VCaP (cell line): ENCODE measurements around the gene B3GAT2.

Experiments
- H3K27ac ChIP-seq: fragments of 450-650 bp; 2 replicates; pipeline ENCODE4 v1.5.1; 2017
- CTCF ChIP-seq: fragments of 450-650 bp; conservative IDR thresholded peaks from 2 replicates; pipeline ENCODE4 v1.5.1; 2017; ENCODE audit warnings: mild to moderate bottlenecking, moderate library complexity

B3GAT2 gene

GRCh38 chr6:70842541-70842940, 114.3 kb downstream of the B3GAT2 start:
- TF ChIP-seq CTCF, result no peak
- no peak overlapping the region for H3K27ac ChIP-seq

- no peak for TF ChIP-seq CTCF
- H3K27ac ChIP-seq, result no peak overlapping the region
These were observed 115.7 kb downstream of the B3GAT2 start for GRCh38 chr6:70841112-70841511.

GRCh38 chr6:70839286-70840266, 117.3 kb downstream of the B3GAT2 start:
- TF ChIP-seq CTCF, result no peak
- H3K27ac ChIP-seq, result no peak overlapping the region

- TF ChIP-seq CTCF, result no peak
- H3K27ac ChIP-seq, result no peak overlapping the region
These were observed 118.0 kb downstream of the B3GAT2 start for GRCh38 chr6:70838907-70839285.

GRCh38 chr6:70834520-70834919, 122.3 kb downstream of the B3GAT2 start:
- TF ChIP-seq CTCF, result no peak
- H3K27ac ChIP-seq, result no peak overlapping the region

- TF ChIP-seq CTCF, result no peak
- H3K27ac ChIP-seq, result no peak overlapping the region
These were observed 125.4 kb downstream of the B3GAT2 start for GRCh38 chr6:70831427-70831826.

- TF ChIP-seq CTCF, result no peak
- no peak overlapping the region for H3K27ac ChIP-seq
These were observed 133.2 kb downstream of the B3GAT2 start for GRCh38 chr6:70823651-70824050.
